ENCODE measurements around the gene SIMC1. TPM values are rescaled to one million over a fixed set of nuclear protein-coding genes. Genes with fewer than 3 reads are reported as not detected.

Gene SIMC1
- total RNA-seq, 1 donor from 2014 or later: 10.9 TPM

DNA sequence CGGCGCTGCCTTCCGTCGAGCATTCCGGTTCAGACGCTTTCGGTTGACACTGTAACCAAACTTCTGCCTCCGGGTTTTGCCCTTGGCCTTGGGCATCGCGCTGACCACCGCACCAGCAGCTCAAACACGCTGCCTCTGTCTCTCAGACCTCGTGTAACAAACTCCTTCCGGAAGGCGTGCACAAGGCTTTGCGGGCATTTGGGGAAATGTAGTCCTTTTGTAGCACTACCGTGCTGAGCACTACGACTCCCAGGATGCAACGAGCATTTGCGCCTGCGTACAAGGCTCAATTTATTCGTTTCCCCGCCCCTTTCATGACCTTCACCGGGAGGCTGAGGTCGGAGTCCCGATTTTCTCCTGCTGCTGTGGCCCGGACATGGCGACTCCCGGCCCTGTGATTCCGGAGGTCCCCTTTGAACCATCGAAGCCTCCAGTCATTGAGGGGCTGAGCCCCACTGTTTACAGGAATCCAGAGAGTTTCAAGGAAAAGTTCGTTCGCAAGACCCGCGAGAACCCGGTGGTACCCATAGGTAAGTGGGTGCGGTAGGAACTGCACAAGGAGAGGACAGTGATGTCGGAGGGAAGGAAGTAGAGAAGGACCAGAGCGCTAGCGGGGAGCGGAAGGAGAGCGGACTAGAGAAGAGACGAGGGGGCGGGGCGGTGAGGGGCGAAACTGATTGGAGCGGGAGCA lies 150.4 kb downstream of the SIMC1 start, which contains the start of the genes HIGD2A and NOP16:
Gene HIGD2A (plus strand): TSS at position 308 of the 691 bp plus-strand sequence. CDS start 69 bp downstream, at position 377.
Gene NOP16 (minus strand): TSS at position 155 of the 691 bp plus-strand sequence. CDS start 59 bp downstream, at position 96.
- peak within 1 kb of the TSS; percentile 78 for H3K27ac ChIP-seq
- peak within 1 kb of the TSS; percentile 87 for H3K4me3 ChIP-seq
- peaks cover 8% of the 10 kb centered on the region for H4K20me1 ChIP-seq (ENCODE audit: low read depth)
- peak; percentile 99 for DNase-seq (ENCODE audit: low spot score)
- Mint-ChIP-seq H3K4me1 (peaks cover 20% of the 10 kb centered on the region), H3K36me3 (peaks cover 5% of the 10 kb centered on the region), H3K27ac (peak within 1 kb of the TSS; percentile 99), H3K27me3 (ENCODE audit: insufficient read depth, low read depth) (peaks cover 12% of the 10 kb centered on the region), H3K4me3 (peak within 1 kb of the TSS; percentile 98), H3K9me3 (no peaks in the 10 kb centered on the region)
- H3F3A ChIP-seq (ENCODE audit: low read depth): peaks cover 7% of the 10 kb centered on the region
- TF ChIP-seq CTCF (IDR thresholded peaks at IDR 0.05): no peak
- TF ChIP-seq EZH2 (IDR thresholded peaks at IDR 0.05): no peak
- TF ChIP-seq EZH2phosphoT487 (IDR thresholded peaks at IDR 0.05): no peak
- H2AFZ ChIP-seq (replicated peaks): peak within 1 kb of the TSS; percentile 84
- H3K27me3 ChIP-seq: no peaks in the 10 kb centered on the region
- peaks cover 45% of the 10 kb centered on the region for H3K79me2 ChIP-seq (ENCODE audit: low read depth)
- no peaks in the 10 kb centered on the region for H3K36me3 ChIP-seq
- peak within 1 kb of the TSS; percentile 51 for H3K9ac ChIP-seq
- peak within 1 kb of the TSS; percentile 87 for H3K4me2 ChIP-seq
- H3K4me1 ChIP-seq: peaks cover 11% of the 10 kb centered on the region
- H3K9me3 ChIP-seq (ENCODE audit: low read depth): no peaks in the 10 kb centered on the region

DNA sequence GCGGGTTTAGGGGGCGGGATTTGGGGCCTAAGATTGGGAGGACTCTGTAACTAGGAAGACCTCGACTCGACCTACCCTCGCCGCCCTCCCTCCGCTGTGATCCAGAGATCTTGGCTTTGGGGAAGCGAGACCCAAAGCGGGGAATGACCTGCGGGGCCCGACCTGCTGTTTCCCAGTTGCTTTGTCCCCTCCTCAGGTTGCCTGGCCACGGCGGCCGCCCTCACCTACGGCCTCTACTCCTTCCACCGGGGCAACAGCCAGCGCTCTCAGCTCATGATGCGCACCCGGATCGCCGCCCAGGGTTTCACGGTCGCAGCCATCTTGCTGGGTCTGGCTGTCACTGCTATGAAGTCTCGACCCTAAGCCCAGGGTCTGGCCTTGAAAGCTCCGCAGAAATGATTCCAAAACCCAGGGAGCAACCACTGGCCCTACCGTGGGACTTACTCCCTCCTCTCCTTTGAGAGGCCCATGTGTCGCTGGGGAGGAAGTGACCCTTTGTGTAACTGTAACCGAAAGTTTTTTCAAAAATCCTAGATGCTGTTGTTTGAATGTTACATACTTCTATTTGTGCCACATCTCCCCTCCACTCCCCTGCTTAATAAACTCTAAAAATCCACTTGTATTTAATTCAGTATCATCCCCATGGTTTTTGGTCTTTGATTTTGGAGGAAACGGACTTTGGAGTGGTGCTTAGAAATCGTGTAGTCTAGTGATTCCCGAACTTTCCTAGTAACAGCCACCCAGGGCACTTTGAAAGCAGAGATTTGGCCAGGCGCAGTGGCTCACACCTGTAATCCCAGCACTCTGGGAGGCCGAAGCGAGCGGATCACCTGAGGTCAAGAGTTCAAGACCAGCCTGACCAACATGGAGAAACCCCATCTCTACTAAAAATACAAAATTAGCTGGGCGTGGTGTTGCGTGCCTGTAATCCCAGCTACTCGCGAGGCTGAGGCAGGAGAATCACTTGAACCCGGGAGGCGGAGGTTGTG lies 151.2 kb downstream of the SIMC1 start:
- peak overlapping the region; percentile 78 for H3K27ac ChIP-seq
- no peaks in the 10 kb centered on the region for H3K9me3 ChIP-seq (ENCODE audit: low read depth)
- H3F3A ChIP-seq (ENCODE audit: low read depth): peaks cover 7% of the 10 kb centered on the region
- peak overlapping the region; percentile 78 for H3K4me2 ChIP-seq
- H3K36me3 ChIP-seq: no peaks in the 10 kb centered on the region
- peaks cover 20% of the 10 kb centered on the region for H3K4me1 Mint-ChIP-seq
- peaks cover 12% of the 10 kb centered on the region for H3K27me3 Mint-ChIP-seq (ENCODE audit: insufficient read depth, low read depth)
- H2AFZ ChIP-seq (replicated peaks): peak overlapping the region; percentile 84
- H3K4me1 ChIP-seq: peaks cover 11% of the 10 kb centered on the region
- peaks cover 45% of the 10 kb centered on the region for H3K79me2 ChIP-seq (ENCODE audit: low read depth)
- no peaks in the 10 kb centered on the region for H3K27me3 ChIP-seq
- H3K27ac Mint-ChIP-seq: peak overlapping the region; percentile 99
- H3K4me3 Mint-ChIP-seq: peak overlapping the region; percentile 98
- H3K36me3 Mint-ChIP-seq: peaks cover 3% of the 10 kb centered on the region
- DNase-seq (ENCODE audit: low spot score): no peak
- H3K4me3 ChIP-seq: peak overlapping the region; percentile 87
- TF ChIP-seq CTCF (IDR thresholded peaks at IDR 0.05) (no peak), EZH2 (IDR thresholded peaks at IDR 0.05) (no peak), EZH2phosphoT487 (IDR thresholded peaks at IDR 0.05) (no peak)
- H3K9me3 Mint-ChIP-seq: no peaks in the 10 kb centered on the region
- H4K20me1 ChIP-seq (ENCODE audit: low read depth): peaks cover 8% of the 10 kb centered on the region
- peak overlapping the region; percentile 51 for H3K9ac ChIP-seq

GRCh38 chr5:176391479-176391878 lies 153.3 kb downstream of the SIMC1 start:
- Histone ChIP-seq H3K27me3 (no peaks in the 10 kb centered on the region), H4K20me1 (ENCODE audit: low read depth) (peaks cover 8% of the 10 kb centered on the region), H3K4me2 (no peak overlapping the region), H3K9ac (no peak overlapping the region), H3K4me1 (peaks cover 11% of the 10 kb centered on the region), H3K36me3 (no peaks in the 10 kb centered on the region), H3K4me3 (no peak overlapping the region), H3K9me3 (ENCODE audit: low read depth) (no peaks in the 10 kb centered on the region), H3F3A (ENCODE audit: low read depth) (peaks cover 7% of the 10 kb centered on the region), H3K27ac (no peak overlapping the region), H2AFZ (replicated peaks) (no peak overlapping the region), H3K79me2 (ENCODE audit: low read depth) (peaks cover 34% of the 10 kb centered on the region)
- peaks cover 14% of the 10 kb centered on the region for H3K27me3 Mint-ChIP-seq (ENCODE audit: insufficient read depth, low read depth)
- no peak for DNase-seq (ENCODE audit: low spot score)
- no peak overlapping the region for H3K4me3 Mint-ChIP-seq
- H3K9me3 Mint-ChIP-seq: no peaks in the 10 kb centered on the region
- no peak overlapping the region for H3K27ac Mint-ChIP-seq
- peaks cover 17% of the 10 kb centered on the region for H3K4me1 Mint-ChIP-seq
- peaks cover 3% of the 10 kb centered on the region for H3K36me3 Mint-ChIP-seq
- no peak for TF ChIP-seq EZH2phosphoT487 (IDR thresholded peaks at IDR 0.05)
- no peak for TF ChIP-seq CTCF (IDR thresholded peaks at IDR 0.05)
- TF ChIP-seq EZH2 (IDR thresholded peaks at IDR 0.05): no peak
